Esophagus squamous epithelium (tissue), 4 donors: ENCODE measurements around the gene MED10.

Experiments
- POLR2A ChIP-seq, 4 donors: fragments of 450-650 bp; IDR thresholded peaks; one replicate each; pipeline ENCODE4 v1.6.1; 2017; ENCODE audit warnings: antibody characterized with exemption in 4 of 4, mild to moderate bottlenecking in 4 of 4, moderate library complexity in 3 of 4
- TF ChIP-seq, protein P1 (sequence below), 6 experiments: fragments of 450-650 bp in 4 of 6; fragments of 200-600 bp in 2 of 6; sonication (generic) in 2 of 6; IDR thresholded peaks; one replicate each; pipeline ENCODE4 v1.5.1; 2016 to 2019; ENCODE audit warnings: antibody characterized with exemption in 6 of 6, mild to moderate bottlenecking in 4 of 6, moderate library complexity in 4 of 6

DNA sequence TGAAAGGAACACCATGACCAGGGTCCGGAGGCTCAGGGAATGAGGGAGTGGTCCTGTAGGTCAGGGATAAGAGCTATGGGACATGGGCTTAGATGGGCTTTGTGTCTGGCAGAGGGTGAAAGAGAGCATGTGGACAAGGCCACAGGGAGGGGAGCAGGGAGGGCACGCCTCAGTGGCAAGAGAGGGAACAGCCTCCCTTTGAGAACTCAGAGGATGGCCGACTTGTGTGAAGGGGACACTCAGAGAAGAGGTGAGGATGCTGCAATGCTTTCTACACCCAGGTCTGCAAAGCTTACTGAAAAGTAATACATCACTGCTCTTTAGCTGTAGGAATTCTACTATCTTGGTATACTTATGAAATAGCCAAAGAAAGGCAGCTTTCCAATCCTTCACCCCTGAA, 23.5 kb downstream of the MED10 start:
- TF ChIP-seq, protein P1, sequence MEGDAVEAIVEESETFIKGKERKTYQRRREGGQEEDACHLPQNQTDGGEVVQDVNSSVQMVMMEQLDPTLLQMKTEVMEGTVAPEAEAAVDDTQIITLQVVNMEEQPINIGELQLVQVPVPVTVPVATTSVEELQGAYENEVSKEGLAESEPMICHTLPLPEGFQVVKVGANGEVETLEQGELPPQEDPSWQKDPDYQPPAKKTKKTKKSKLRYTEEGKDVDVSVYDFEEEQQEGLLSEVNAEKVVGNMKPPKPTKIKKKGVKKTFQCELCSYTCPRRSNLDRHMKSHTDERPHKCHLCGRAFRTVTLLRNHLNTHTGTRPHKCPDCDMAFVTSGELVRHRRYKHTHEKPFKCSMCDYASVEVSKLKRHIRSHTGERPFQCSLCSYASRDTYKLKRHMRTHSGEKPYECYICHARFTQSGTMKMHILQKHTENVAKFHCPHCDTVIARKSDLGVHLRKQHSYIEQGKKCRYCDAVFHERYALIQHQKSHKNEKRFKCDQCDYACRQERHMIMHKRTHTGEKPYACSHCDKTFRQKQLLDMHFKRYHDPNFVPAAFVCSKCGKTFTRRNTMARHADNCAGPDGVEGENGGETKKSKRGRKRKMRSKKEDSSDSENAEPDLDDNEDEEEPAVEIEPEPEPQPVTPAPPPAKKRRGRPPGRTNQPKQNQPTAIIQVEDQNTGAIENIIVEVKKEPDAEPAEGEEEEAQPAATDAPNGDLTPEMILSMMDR (IDR thresholded peaks at IDR 0.05): no peak
- TF ChIP-seq POLR2A (IDR thresholded peaks at IDR 0.05): no peak
